ENCODE results near the gene TEX11. TPM values are rescaled to one million over a fixed set of nuclear protein-coding genes. Genes with fewer than 3 reads are reported as not detected.
A peak's percentile ranks its signal among the peaks of the same experiment; 100 is the strongest.

The TEX11 gene
- total and polyA plus RNA-seq, 9 donors, result 0.07 to 0.15 (median 0.10) TPM; not detected in 4

- Histone ChIP-seq H3K4me1 (ENCODE audit: control insufficient read depth, insufficient read depth, low read length) (peaks cover 3% of the 10 kb centered on the region), H3K27ac (ENCODE audit: low read length) (no peak overlapping the region), H3K36me3 (ENCODE audit: control insufficient read depth, insufficient read depth, low read length) (no peaks in the 10 kb centered on the region), H3K4me3 (ENCODE audit: low read length) (no peak overlapping the region), H3K9me3 (replicated peaks; ENCODE audit: control insufficient read depth, low read depth, low read length) (no peaks in the 10 kb centered on the region), H3K27me3 (ENCODE audit: control insufficient read depth, insufficient read depth, low read length) (peaks cover 7% of the 10 kb centered on the region)
- WGBS (ENCODE audit: insufficient coverage), result 35% methylated on average over 2 of the region's 6 CpGs
- DNase-seq, result no peak
Measured at GRCh38 chrX:70508296-70508911, 400.1 kb downstream of the TEX11 start.

- H3K4me1 ChIP-seq (ENCODE audit: control insufficient read depth, insufficient read depth, low read length), result peaks cover 6% of the 10 kb centered on the region
- H3K27ac ChIP-seq (ENCODE audit: low read length), result no peak overlapping the region
- H3K4me3 ChIP-seq (ENCODE audit: low read length), result no peak overlapping the region
- peaks cover 5% of the 10 kb centered on the region for H3K36me3 ChIP-seq (ENCODE audit: control insufficient read depth, insufficient read depth, low read length)
- WGBS (ENCODE audit: insufficient coverage), result 95% methylated on average over 2 of the region's 4 CpGs
- peaks cover 12% of the 10 kb centered on the region for H3K27me3 ChIP-seq (ENCODE audit: control insufficient read depth, insufficient read depth, low read length)
- no peak for DNase-seq
- no peaks in the 10 kb centered on the region for H3K9me3 ChIP-seq (replicated peaks; ENCODE audit: control insufficient read depth, low read depth, low read length)
Measured at GRCh38 chrX:70505451-70505841, 403.1 kb downstream of the TEX11 start.

- 68% methylated on average over 3 of the region's 6 CpGs for WGBS (ENCODE audit: insufficient coverage)
- DNase-seq, result no peak
- no peak overlapping the region for H3K27ac ChIP-seq (ENCODE audit: low read length)
Measured at GRCh38 chrX:70504772-70505450, 403.6 kb downstream of the TEX11 start.

GRCh38 chrX:70500826-70501225, 407.7 kb downstream of the TEX11 start:
- Histone ChIP-seq H3K36me3 (ENCODE audit: control insufficient read depth, insufficient read depth, low read length) (peaks cover 14% of the 10 kb centered on the region), H3K9me3 (replicated peaks; ENCODE audit: control insufficient read depth, low read depth, low read length) (no peaks in the 10 kb centered on the region), H3K4me1 (ENCODE audit: control insufficient read depth, insufficient read depth, low read length) (peaks cover 14% of the 10 kb centered on the region), H3K4me3 (ENCODE audit: low read length) (no peak overlapping the region), H3K27ac (ENCODE audit: low read length) (no peak overlapping the region), H3K27me3 (ENCODE audit: control insufficient read depth, insufficient read depth, low read length) (peaks cover 21% of the 10 kb centered on the region)
- no peak for DNase-seq
- 100% methylated on average over 1 of the region's 4 CpGs for WGBS (ENCODE audit: insufficient coverage)

More at GRCh38 chrX:70504772-70505450, 403.6 kb downstream of the TEX11 start:
- Histone ChIP-seq H3K27me3 (ENCODE audit: control insufficient read depth, insufficient read depth, low read length) (peaks cover 12% of the 10 kb centered on the region), H3K36me3 (ENCODE audit: control insufficient read depth, insufficient read depth, low read length) (peaks cover 10% of the 10 kb centered on the region), H3K4me3 (ENCODE audit: low read length) (no peak overlapping the region), H3K9me3 (replicated peaks; ENCODE audit: control insufficient read depth, low read depth, low read length) (no peaks in the 10 kb centered on the region), H3K4me1 (ENCODE audit: control insufficient read depth, insufficient read depth, low read length) (peaks cover 6% of the 10 kb centered on the region)

- H3K9me3 ChIP-seq (replicated peaks; ENCODE audit: control insufficient read depth, low read depth, low read length), result no peaks in the 10 kb centered on the region
Measured at GRCh38 chrX:70498129-70498528, 410.4 kb downstream of the TEX11 start.

GRCh38 chrX:70497026-70497425, 411.5 kb downstream of the TEX11 start:
- Histone ChIP-seq H3K27me3 (ENCODE audit: control insufficient read depth, insufficient read depth, low read length) (peaks cover 21% of the 10 kb centered on the region), H3K4me3 (ENCODE audit: low read length) (no peak overlapping the region), H3K36me3 (ENCODE audit: control insufficient read depth, insufficient read depth, low read length) (peaks cover 19% of the 10 kb centered on the region), H3K27ac (ENCODE audit: low read length) (peak overlapping the region; percentile 52), H3K9me3 (replicated peaks; ENCODE audit: control insufficient read depth, low read depth, low read length) (no peaks in the 10 kb centered on the region), H3K4me1 (ENCODE audit: control insufficient read depth, insufficient read depth, low read length) (peaks cover 7% of the 10 kb centered on the region)
- WGBS (ENCODE audit: insufficient coverage), result 71% methylated on average over 2 of the region's 3 CpGs
- DNase-seq, result peak; percentile 32

More at GRCh38 chrX:70498129-70498528, 410.4 kb downstream of the TEX11 start:
- Histone ChIP-seq H3K36me3 (ENCODE audit: control insufficient read depth, insufficient read depth, low read length) (peaks cover 19% of the 10 kb centered on the region), H3K4me3 (ENCODE audit: low read length) (no peak overlapping the region), H3K27me3 (ENCODE audit: control insufficient read depth, insufficient read depth, low read length) (peaks cover 23% of the 10 kb centered on the region), H3K27ac (ENCODE audit: low read length) (no peak overlapping the region), H3K4me1 (ENCODE audit: control insufficient read depth, insufficient read depth, low read length) (peaks cover 11% of the 10 kb centered on the region)
- 66% methylated on average over 2 of the region's 2 CpGs for WGBS (ENCODE audit: insufficient coverage)
- no peak for DNase-seq

GRCh38 chrX:70496491-70496890, 412.0 kb downstream of the TEX11 start:
- H3K27me3 ChIP-seq (ENCODE audit: control insufficient read depth, insufficient read depth, low read length), result peaks cover 21% of the 10 kb centered on the region
- WGBS (ENCODE audit: insufficient coverage), result 49% methylated on average over 5 of the region's 5 CpGs
- H3K4me3 ChIP-seq (ENCODE audit: low read length), result no peak overlapping the region
- H3K4me1 ChIP-seq (ENCODE audit: control insufficient read depth, insufficient read depth, low read length), result peaks cover 7% of the 10 kb centered on the region
- no peak for DNase-seq
- peaks cover 19% of the 10 kb centered on the region for H3K36me3 ChIP-seq (ENCODE audit: control insufficient read depth, insufficient read depth, low read length)
- no peaks in the 10 kb centered on the region for H3K9me3 ChIP-seq (replicated peaks; ENCODE audit: control insufficient read depth, low read depth, low read length)
- H3K27ac ChIP-seq (ENCODE audit: low read length), result peak overlapping the region; percentile 52

- Histone ChIP-seq H3K9me3 (replicated peaks; ENCODE audit: control insufficient read depth, low read depth, low read length) (no peaks in the 10 kb centered on the region), H3K4me1 (ENCODE audit: control insufficient read depth, insufficient read depth, low read length) (peaks cover 7% of the 10 kb centered on the region), H3K27me3 (ENCODE audit: control insufficient read depth, insufficient read depth, low read length) (peaks cover 16% of the 10 kb centered on the region), H3K36me3 (ENCODE audit: control insufficient read depth, insufficient read depth, low read length) (peaks cover 5% of the 10 kb centered on the region), H3K4me3 (ENCODE audit: low read length) (no peak overlapping the region), H3K27ac (ENCODE audit: low read length) (no peak overlapping the region)
- DNase-seq, result no peak
- WGBS (ENCODE audit: insufficient coverage), result 74% methylated on average over 3 of the region's 4 CpGs
Measured at GRCh38 chrX:70494441-70494840, 414.1 kb downstream of the TEX11 start.

GRCh38 chrX:70488856-70489255, 419.7 kb downstream of the TEX11 start:
- WGBS (ENCODE audit: insufficient coverage), result no CpG with 5 or more reads among the region's 2 CpGs
- H3K27me3 ChIP-seq (ENCODE audit: control insufficient read depth, insufficient read depth, low read length), result peaks cover 4% of the 10 kb centered on the region
- no peaks in the 10 kb centered on the region for H3K9me3 ChIP-seq (replicated peaks; ENCODE audit: control insufficient read depth, low read depth, low read length)
- no peak overlapping the region for H3K4me3 ChIP-seq (ENCODE audit: low read length)
- DNase-seq, result no peak
- H3K36me3 ChIP-seq (ENCODE audit: control insufficient read depth, insufficient read depth, low read length), result peaks cover 2% of the 10 kb centered on the region
- H3K27ac ChIP-seq (ENCODE audit: low read length), result no peak overlapping the region
- no peaks in the 10 kb centered on the region for H3K4me1 ChIP-seq (ENCODE audit: control insufficient read depth, insufficient read depth, low read length)

GRCh38 chrX:70485466-70485865, 423.0 kb downstream of the TEX11 start:
- Histone ChIP-seq H3K36me3 (ENCODE audit: control insufficient read depth, insufficient read depth, low read length) (no peaks in the 10 kb centered on the region), H3K27me3 (ENCODE audit: control insufficient read depth, insufficient read depth, low read length) (peaks cover 5% of the 10 kb centered on the region), H3K9me3 (replicated peaks; ENCODE audit: control insufficient read depth, low read depth, low read length) (no peaks in the 10 kb centered on the region), H3K4me1 (ENCODE audit: control insufficient read depth, insufficient read depth, low read length) (peaks cover 1% of the 10 kb centered on the region), H3K4me3 (ENCODE audit: low read length) (no peak overlapping the region), H3K27ac (ENCODE audit: low read length) (no peak overlapping the region)
- WGBS (ENCODE audit: insufficient coverage), result 79% methylated on average over 7 of the region's 7 CpGs
- DNase-seq, result no peak
